Neural progenitor cell (in vitro differentiated cells): ENCODE data around the gene KIF26B.

ENCODE experiments used
- CTCF ChIP-seq: fragments of 200-600 bp; sonication (generic); IDR thresholded peaks from 2 replicates; pipeline ENCODE4 v1.5.1; 2017; ENCODE audit warnings: antibody characterized with exemption, mild to moderate bottlenecking
- EZH2 ChIP-seq: fragments of 200-600 bp; sonication (generic); IDR thresholded peaks from 2 replicates; pipeline ENCODE4 v1.6.1; 2017; ENCODE audit warnings: antibody characterized with exemption, mild to moderate bottlenecking, moderate library complexity

- TF ChIP-seq CTCF (no peak), EZH2 (no peak)
Measured at GRCh38 chr1:245217853-245218608, 63.2 kb downstream of the KIF26B start.
